Astrocyte (in vitro differentiated cells and primary cell): ENCODE measurements around the gene SOX5. TPM values are rescaled to one million over a fixed set of nuclear protein-coding genes. Genes with fewer than 3 reads are reported as not detected.

Experiments used
- DNase-seq: peaks from one replicate; pipeline ENCODE4 v3.0.0-alpha.2; 2010; ENCODE audit warnings: low read depth
- FAIRE-seq: peaks from 2 replicates; lab custom pipeline; 2011; peaks lifted over from hg19 to GRCh38; lab: Jason Lieb, UNC
- H2AFZ ChIP-seq: 2 replicates; pipeline ENCODE4 v1.6.0; 2012; ENCODE audit warnings: low read depth, low read length, inconsistent platforms
- H3K27ac ChIP-seq: 2 replicates; pipeline ENCODE4 v1.5.1; 2011; ENCODE audit warnings: low read depth, low read length, inconsistent platforms
- H3K27me3 ChIP-seq: 2 replicates; pipeline ENCODE4 v1.6.0; 2011; ENCODE audit warnings: low read length, inconsistent platforms; ENCODE audit not compliant: insufficient read depth
- H3K36me3 ChIP-seq: 2 replicates; pipeline ENCODE4 v1.5.1; 2011; ENCODE audit warnings: low read length, inconsistent platforms; ENCODE audit not compliant: insufficient read depth
- H3K4me1 ChIP-seq: 2 replicates; pipeline ENCODE4 v1.5.1; 2011; ENCODE audit warnings: low read length, inconsistent platforms; ENCODE audit not compliant: insufficient read depth
- H3K4me2 ChIP-seq: 2 replicates; pipeline ENCODE4 v1.6.0; 2012; ENCODE audit warnings: low read length, inconsistent platforms
- H3K4me3 ChIP-seq: 2 replicates; pipeline ENCODE4 v1.5.1; 2011; ENCODE audit warnings: low read depth, mild to moderate bottlenecking, low read length, inconsistent platforms; ENCODE audit not compliant: insufficient read depth
- H3K79me2 ChIP-seq: 2 replicates; pipeline ENCODE4 v1.6.0; 2012; ENCODE audit warnings: mild to moderate bottlenecking, low read length, inconsistent platforms; ENCODE audit not compliant: insufficient read depth
- H3K9ac ChIP-seq: 2 replicates; pipeline ENCODE4 v1.6.0; 2012; ENCODE audit warnings: mild to moderate bottlenecking, low read length, inconsistent platforms
- H3K9me3 ChIP-seq: 2 replicates; pipeline ENCODE4 v1.5.1; 2012; ENCODE audit warnings: low read depth, mild to moderate bottlenecking, low read length, inconsistent platforms; ENCODE audit not compliant: insufficient read depth
- H4K20me1 ChIP-seq: 2 replicates; pipeline ENCODE4 v1.6.0; 2012; ENCODE audit warnings: low read length, inconsistent platforms; ENCODE audit not compliant: insufficient read depth
- H3K27ac Mint-ChIP-seq: one replicate; pipeline ENCODE4 v1.8.0; 2021; ENCODE audit warnings: mild to moderate bottlenecking, mixed read lengths; ENCODE audit not compliant: unreplicated experiment
- H3K27me3 Mint-ChIP-seq: one replicate; pipeline ENCODE4 v1.8.0; 2021; ENCODE audit warnings: low read depth, mixed read lengths; ENCODE audit not compliant: unreplicated experiment
- H3K36me3 Mint-ChIP-seq: one replicate; pipeline ENCODE4 v1.8.0; 2021; ENCODE audit warnings: low read depth, mixed read lengths; ENCODE audit not compliant: unreplicated experiment
- H3K4me1 Mint-ChIP-seq: one replicate; pipeline ENCODE4 v1.8.0; 2021; ENCODE audit warnings: low read depth, mixed read lengths; ENCODE audit not compliant: unreplicated experiment
- H3K4me3 Mint-ChIP-seq: one replicate; pipeline ENCODE4 v1.8.0; 2021; ENCODE audit warnings: mild to moderate bottlenecking, moderate library complexity, mixed read lengths; ENCODE audit not compliant: unreplicated experiment
- H3K9me3 Mint-ChIP-seq: one replicate; pipeline ENCODE4 v1.8.0; 2021; ENCODE audit warnings: mild to moderate bottlenecking, mixed read lengths; ENCODE audit not compliant: unreplicated experiment
- CTCF ChIP-seq: IDR thresholded peaks from 2 replicates; pipeline ENCODE4 v1.5.1; 2011; ENCODE audit warnings: low read depth, mild to moderate bottlenecking, inconsistent platforms, low read length, moderate library complexity; ENCODE audit not compliant: insufficient read depth
- EZH2 ChIP-seq: IDR thresholded peaks from 2 replicates; pipeline ENCODE4 v1.6.1; 2012; ENCODE audit warnings: mild to moderate bottlenecking, low read length, inconsistent platforms; ENCODE audit not compliant: insufficient read depth
- total RNA-seq: library from RNA; stranded (reverse); gene quantifications from 2 replicates; pipeline ENCODE4 v1.2.1, GENCODE V29; 2021

SOX5 gene
- total RNA-seq, 1 donor from 2014 or later: 13.7 TPM

- Mint-ChIP-seq H3K36me3 (peaks cover 9% of the 10 kb centered on the region), H3K27ac (no peak overlapping the region), H3K9me3 (no peaks in the 10 kb centered on the region), H3K4me1 (no peaks in the 10 kb centered on the region), H3K27me3 (no peaks in the 10 kb centered on the region), H3K4me3 (no peak overlapping the region)
- Histone ChIP-seq H3K9me3 (no peaks in the 10 kb centered on the region), H3K4me1 (no peaks in the 10 kb centered on the region), H4K20me1 (no peaks in the 10 kb centered on the region), H3K36me3 (no peaks in the 10 kb centered on the region), H3K4me3 (no peak overlapping the region), H3K27me3 (no peaks in the 10 kb centered on the region), H3K79me2 (no peaks in the 10 kb centered on the region), H2AFZ (no peak overlapping the region), H3K27ac (no peak overlapping the region), H3K9ac (no peak overlapping the region), H3K4me2 (no peak overlapping the region)
- no peak for FAIRE-seq
- TF ChIP-seq EZH2 (no peak), CTCF (no peak)
- DNase-seq: no peak
Measured at GRCh38 chr12:23536293-23536692, 413.2 kb downstream of the SOX5 start.

- Histone ChIP-seq H3K4me2 (no peak overlapping the region), H3K36me3 (no peaks in the 10 kb centered on the region), H3K27me3 (no peaks in the 10 kb centered on the region), H2AFZ (no peak overlapping the region), H3K4me3 (no peak overlapping the region), H4K20me1 (no peaks in the 10 kb centered on the region), H3K9ac (no peak overlapping the region), H3K79me2 (no peaks in the 10 kb centered on the region), H3K9me3 (no peaks in the 10 kb centered on the region), H3K4me1 (no peaks in the 10 kb centered on the region), H3K27ac (no peak overlapping the region)
- DNase-seq (no peak), FAIRE-seq (no peak)
- no peak for TF ChIP-seq EZH2
- no peak for TF ChIP-seq CTCF
- Mint-ChIP-seq H3K9me3 (no peaks in the 10 kb centered on the region), H3K27me3 (no peaks in the 10 kb centered on the region), H3K36me3 (peaks cover 9% of the 10 kb centered on the region), H3K4me1 (no peaks in the 10 kb centered on the region), H3K27ac (no peak overlapping the region), H3K4me3 (no peak overlapping the region)
Measured at GRCh38 chr12:23535441-23535840, 414.0 kb downstream of the SOX5 start.

GRCh38 chr12:23534196-23534595 lies 415.3 kb downstream of the SOX5 start:
- Histone ChIP-seq H3K27ac (no peak overlapping the region), H3K27me3 (no peaks in the 10 kb centered on the region), H3K4me2 (no peak overlapping the region), H3K36me3 (no peaks in the 10 kb centered on the region), H4K20me1 (no peaks in the 10 kb centered on the region), H3K79me2 (no peaks in the 10 kb centered on the region), H3K9ac (no peak overlapping the region), H3K4me3 (no peak overlapping the region), H3K4me1 (no peaks in the 10 kb centered on the region), H3K9me3 (no peaks in the 10 kb centered on the region), H2AFZ (no peak overlapping the region)
- FAIRE-seq (no peak), DNase-seq (no peak)
- TF ChIP-seq EZH2 (no peak), CTCF (no peak)
- Mint-ChIP-seq H3K27ac (no peak overlapping the region), H3K27me3 (no peaks in the 10 kb centered on the region), H3K36me3 (peaks cover 9% of the 10 kb centered on the region), H3K4me3 (no peak overlapping the region), H3K4me1 (no peaks in the 10 kb centered on the region), H3K9me3 (no peaks in the 10 kb centered on the region)
